Testis (tissue), 3 donors: ENCODE results near the gene PRKCA. TPM values are rescaled to one million over a fixed set of nuclear protein-coding genes. Genes with fewer than 3 reads are reported as not detected.

ENCODE experiments used
- DNase-seq: peaks from one replicate; pipeline ENCODE4 v3.0.0-alpha.2; 2019
- H3K27ac ChIP-seq, 2 donors: fragments of 200-600 bp; sonication (generic); one replicate each; pipeline ENCODE4 v1.5.1; 2019
- H3K27me3 ChIP-seq: fragments of 200-600 bp; sonication (generic); one replicate; pipeline ENCODE4 v1.5.1; 2019
- H3K36me3 ChIP-seq: fragments of 200-600 bp; sonication (generic); one replicate; pipeline ENCODE4 v1.5.1; 2017; ENCODE audit warnings: low read depth; ENCODE audit errors: missing control alignments
- H3K4me1 ChIP-seq: fragments of 200-600 bp; sonication (generic); one replicate; pipeline ENCODE4 v1.5.1; 2019
- H3K4me3 ChIP-seq, 2 donors: fragments of 200-600 bp; sonication (generic); one replicate each; pipeline ENCODE4 v1.5.1; 2017 to 2019
- H3K9me3 ChIP-seq: fragments of 200-600 bp; sonication (generic); one replicate; pipeline ENCODE4 v1.5.1; 2017
- CTCF ChIP-seq, 3 experiments: fragments of 450-650 bp in 2 of 3; fragments of 200-600 bp in 1 of 3; sonication (generic) in 1 of 3; IDR thresholded peaks; one replicate each; pipeline ENCODE4 v1.5.1; 2016 to 2019; ENCODE audit warnings: antibody characterized with exemption in 3 of 3, mild to moderate bottlenecking in 2 of 3, moderate library complexity in 1 of 3
- POLR2A ChIP-seq: fragments of 450-650 bp; IDR thresholded peaks from one replicate; pipeline ENCODE4 v1.6.1; 2017; ENCODE audit warnings: antibody characterized with exemption, mild to moderate bottlenecking, moderate library complexity
- WGBS, 2 donors: methylation state at CpG; one replicate each; pipeline ENCODE4 v1.1.5; 2018; 5-methylcytosine and 5-hydroxymethylcytosine counted together
- intact Hi-C: fragments of 100-400 bp; cut with DNase I; formaldehyde crosslinking; loops from one replicate; pipeline ENCODE4 v1.15.1; 2023; ENCODE audit warnings: low total_unique reads
- polyA plus RNA-seq: library from polyadenylated mRNA; stranded (reverse); fragments of 350-450 nt; fragmentation: Illumina TruSeq; extraction: RNeasy Lipid Tissue Mini Kit (QIAGEN cat#74804); gene quantifications from one replicate; pipeline ENCODE4 v1.2.3, GENCODE V29; 2014; ENCODE audit warnings: low read depth, low replicate concordance; ENCODE audit not compliant: insufficient read depth
- total RNA-seq, 2 donors: library from RNA; depleted of rRNA; stranded (reverse); fragments of >200 nt; gene quantifications; one replicate each; pipeline ENCODE4 v1.2.3, GENCODE V29; 2016

Gene PRKCA
- total and polyA plus RNA-seq, 3 donors from 2014 or later: 6.8 to 22.9 (median 15.4) TPM

- H3K36me3 ChIP-seq: no peaks in the 10 kb centered on the region
- H3K4me1 ChIP-seq: no peaks in the 10 kb centered on the region
- TF ChIP-seq POLR2A (no peak), CTCF (IDR thresholded peaks at IDR 0.05) (no peak)
- DNase-seq: no peak
- intact Hi-C loops: no loop called here
- no peak overlapping the region for H3K27ac ChIP-seq
- H3K4me3 ChIP-seq: no peak overlapping the region
- no peaks in the 10 kb centered on the region for H3K27me3 ChIP-seq
- WGBS, 2 donors: 84% methylated on average over 3 of the region's 3 CpGs
- no peaks in the 10 kb centered on the region for H3K9me3 ChIP-seq
Observed at GRCh38 chr17:66373079-66373478, 70.7 kb downstream of the PRKCA start.

- 51 to 68% methylated on average over 16 to 18 of the region's 18 CpGs for WGBS, 2 donors
- intact Hi-C loops: no loop called here
- no peak overlapping the region for H3K4me3 ChIP-seq
- H3K4me1 ChIP-seq: peaks cover under 1% of the 10 kb centered on the region
- no peak for TF ChIP-seq CTCF (IDR thresholded peaks at IDR 0.05)
- TF ChIP-seq POLR2A: no peak
- no peak overlapping the region for H3K27ac ChIP-seq
- peak; percentile 64 for DNase-seq
- H3K27me3 ChIP-seq: no peaks in the 10 kb centered on the region
- H3K36me3 ChIP-seq: no peaks in the 10 kb centered on the region
- no peaks in the 10 kb centered on the region for H3K9me3 ChIP-seq
Observed at GRCh38 chr17:66373944-66374817, 71.8 kb downstream of the PRKCA start.

GRCh38 chr17:66375121-66375520, 72.7 kb downstream of the PRKCA start:
- no peaks in the 10 kb centered on the region for H3K27me3 ChIP-seq
- 89 to 90% methylated on average over 8 of the region's 8 CpGs for WGBS, 2 donors
- intact Hi-C loops: no loop called here
- no peak for DNase-seq
- H3K9me3 ChIP-seq: no peaks in the 10 kb centered on the region
- no peak overlapping the region for H3K27ac ChIP-seq
- H3K4me3 ChIP-seq: no peak overlapping the region
- TF ChIP-seq CTCF (IDR thresholded peaks at IDR 0.05) (no peak), POLR2A (no peak)
- no peaks in the 10 kb centered on the region for H3K36me3 ChIP-seq
- H3K4me1 ChIP-seq: peaks cover 4% of the 10 kb centered on the region

DNA sequence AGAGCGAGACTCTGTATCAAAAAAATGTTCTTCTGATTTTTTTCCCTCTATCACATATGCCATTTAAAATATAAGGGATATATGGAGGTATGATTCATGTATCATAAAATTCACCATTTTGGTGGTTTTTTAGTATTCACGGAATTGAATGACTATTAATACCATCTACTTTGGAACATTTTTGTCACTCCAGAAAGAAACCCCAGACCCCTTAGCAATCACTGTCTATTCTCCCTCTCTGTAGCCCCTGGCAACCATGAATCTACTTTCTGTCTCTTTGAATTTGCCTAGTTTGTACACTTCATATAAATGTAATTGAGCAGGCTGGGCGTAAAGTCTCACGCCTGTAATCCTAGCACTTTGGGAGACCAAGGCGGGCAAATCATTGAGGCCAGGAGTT, 75.9 kb downstream of the PRKCA start:
- Histone ChIP-seq H3K9me3 (no peaks in the 10 kb centered on the region), H3K36me3 (no peaks in the 10 kb centered on the region), H3K4me3 (no peak overlapping the region), H3K4me1 (peaks cover 12% of the 10 kb centered on the region), H3K27ac (no peak overlapping the region), H3K27me3 (no peaks in the 10 kb centered on the region)
- intact Hi-C loops: no loop called here
- WGBS, 2 donors: 97 to 100% methylated on average over 5 of the region's 5 CpGs
- DNase-seq: no peak
- no peak for TF ChIP-seq POLR2A
- no peak for TF ChIP-seq CTCF (IDR thresholded peaks at IDR 0.05)

DNA sequence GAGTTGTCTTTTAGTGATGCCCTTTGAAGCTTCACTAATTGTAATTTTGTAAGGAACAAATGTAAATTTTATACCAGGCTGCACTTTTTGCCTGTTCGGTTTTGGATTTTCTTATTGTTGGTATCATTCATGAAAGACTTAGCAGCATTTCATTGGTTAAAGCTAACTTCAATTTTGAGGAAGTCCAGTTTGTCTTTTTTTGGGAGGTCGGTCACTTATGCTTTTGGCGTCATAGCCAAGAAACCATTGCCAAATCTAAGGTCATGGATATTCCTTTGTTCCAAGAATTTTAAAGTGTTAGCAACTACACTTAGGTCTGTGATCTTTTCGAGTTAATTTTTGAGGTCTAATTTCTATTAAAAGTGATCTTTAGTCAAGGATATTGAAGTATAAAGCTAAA, 77.1 kb downstream of the PRKCA start:
- WGBS, 2 donors: 43 to 59% methylated on average over 4 of the region's 4 CpGs
- no peak for DNase-seq
- Histone ChIP-seq H3K4me1 (peaks cover 12% of the 10 kb centered on the region), H3K27me3 (no peaks in the 10 kb centered on the region), H3K4me3 (no peak overlapping the region), H3K9me3 (no peaks in the 10 kb centered on the region), H3K27ac (no peak overlapping the region), H3K36me3 (no peaks in the 10 kb centered on the region)
- intact Hi-C loops: no loop called here
- TF ChIP-seq POLR2A: no peak
- TF ChIP-seq CTCF (IDR thresholded peaks at IDR 0.05): no peak
